Measurements from ENCODE around the gene LIMA1. TPM values are rescaled to one million over a fixed set of nuclear protein-coding genes. Genes with fewer than 3 reads are reported as not detected.
"Not testable (repeated sequence)": the region's sequence is repeated elsewhere in the genome, so short reads cannot be mapped to it uniquely, and the experiment has no call there.

Gene LIMA1
- total RNA-seq, 1 donor from 2014 or later, result 17.1 TPM

DNA sequence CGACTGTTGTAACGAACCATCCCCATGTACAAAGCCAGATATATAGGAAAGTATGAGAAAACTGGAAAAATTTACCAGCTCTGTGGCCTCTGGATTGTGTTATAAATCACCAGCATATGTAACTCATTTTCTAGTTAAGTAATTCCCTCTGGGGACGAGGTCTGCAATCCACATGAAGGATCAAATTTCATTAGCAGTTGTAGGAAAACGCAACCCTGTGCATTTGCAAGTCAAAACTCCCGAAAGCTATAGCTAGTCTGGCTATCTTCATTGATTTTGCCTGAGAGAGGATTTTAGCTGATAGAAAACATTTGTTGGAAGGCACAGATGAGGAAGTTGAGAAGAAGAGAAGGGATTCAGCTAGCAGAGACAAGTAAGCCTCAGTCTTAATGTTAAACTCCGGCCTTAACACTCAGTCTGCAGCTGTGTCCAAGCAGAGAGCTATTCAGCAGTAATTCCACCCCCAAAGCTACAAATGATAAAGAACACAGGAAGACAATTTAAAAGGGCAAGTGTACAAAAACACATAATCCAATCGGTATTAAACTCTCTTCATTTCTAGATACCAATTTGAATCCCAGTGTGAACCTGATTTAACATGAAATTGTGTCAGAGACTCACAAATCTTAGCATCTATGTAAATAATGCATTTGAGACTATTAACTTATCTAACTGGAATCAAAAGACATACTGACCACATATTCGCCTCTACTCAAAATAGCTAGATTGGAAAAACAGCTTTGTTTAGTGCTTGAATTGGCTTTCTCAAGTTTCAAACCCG is 61.9 kb downstream of the LIMA1 start:
- DNase-seq, result no peak
- TF ChIP-seq, protein P1, sequence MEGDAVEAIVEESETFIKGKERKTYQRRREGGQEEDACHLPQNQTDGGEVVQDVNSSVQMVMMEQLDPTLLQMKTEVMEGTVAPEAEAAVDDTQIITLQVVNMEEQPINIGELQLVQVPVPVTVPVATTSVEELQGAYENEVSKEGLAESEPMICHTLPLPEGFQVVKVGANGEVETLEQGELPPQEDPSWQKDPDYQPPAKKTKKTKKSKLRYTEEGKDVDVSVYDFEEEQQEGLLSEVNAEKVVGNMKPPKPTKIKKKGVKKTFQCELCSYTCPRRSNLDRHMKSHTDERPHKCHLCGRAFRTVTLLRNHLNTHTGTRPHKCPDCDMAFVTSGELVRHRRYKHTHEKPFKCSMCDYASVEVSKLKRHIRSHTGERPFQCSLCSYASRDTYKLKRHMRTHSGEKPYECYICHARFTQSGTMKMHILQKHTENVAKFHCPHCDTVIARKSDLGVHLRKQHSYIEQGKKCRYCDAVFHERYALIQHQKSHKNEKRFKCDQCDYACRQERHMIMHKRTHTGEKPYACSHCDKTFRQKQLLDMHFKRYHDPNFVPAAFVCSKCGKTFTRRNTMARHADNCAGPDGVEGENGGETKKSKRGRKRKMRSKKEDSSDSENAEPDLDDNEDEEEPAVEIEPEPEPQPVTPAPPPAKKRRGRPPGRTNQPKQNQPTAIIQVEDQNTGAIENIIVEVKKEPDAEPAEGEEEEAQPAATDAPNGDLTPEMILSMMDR (IDR thresholded peaks at IDR 0.05; ENCODE audit: borderline replicate concordance), result no peak
- peak overlapping the region; percentile 88 for H3K27ac ChIP-seq (replicated peaks)
- H3K36me3 ChIP-seq, result peaks cover 9% of the 10 kb centered on the region
- H3K4me1 ChIP-seq, result peaks cover 40% of the 10 kb centered on the region
- intact Hi-C loops (cut with micrococcal nuclease), result no loop called here
- H3K27me3 ChIP-seq (ENCODE audit: low read depth), result no peaks in the 10 kb centered on the region
- no peaks in the 10 kb centered on the region for H3K9me3 ChIP-seq (replicated peaks)
- peak overlapping the region; percentile 64 for H3K4me3 ChIP-seq

GRCh38 chr12:50220363-50220995 is 62.8 kb downstream of the LIMA1 start:
- intact Hi-C loops (cut with micrococcal nuclease), result no loop called here
- Histone ChIP-seq H3K36me3 (peaks cover 9% of the 10 kb centered on the region), H3K4me1 (peaks cover 40% of the 10 kb centered on the region), H3K4me3 (peak overlapping the region; percentile 64), H3K27ac (replicated peaks) (peak overlapping the region; percentile 88), H3K9me3 (replicated peaks) (no peaks in the 10 kb centered on the region), H3K27me3 (ENCODE audit: low read depth) (no peaks in the 10 kb centered on the region)
- DNase-seq, result no peak
- TF ChIP-seq, protein P1 (IDR thresholded peaks at IDR 0.05; ENCODE audit: borderline replicate concordance), result no peak

DNA sequence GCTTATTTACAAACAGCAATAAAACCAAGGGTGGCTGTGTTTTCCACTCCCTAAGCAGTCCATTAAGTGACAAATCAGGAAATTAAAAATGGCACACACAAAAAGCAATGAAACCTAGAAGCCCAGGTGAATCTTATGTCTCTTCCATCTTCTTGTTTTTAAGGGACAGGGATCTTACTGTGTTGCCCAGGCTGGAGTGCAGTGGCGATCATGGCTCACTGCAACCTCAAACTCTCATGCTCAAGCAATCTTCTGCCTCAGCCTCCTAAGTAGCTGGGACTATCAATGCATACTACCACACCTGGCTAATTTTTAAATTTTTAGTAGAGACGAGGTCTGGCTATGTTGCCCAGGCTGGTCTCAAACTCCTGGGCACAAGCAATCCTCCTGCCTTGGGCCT is 63.8 kb downstream of the LIMA1 start:
- TF ChIP-seq, protein P1 (IDR thresholded peaks at IDR 0.05; ENCODE audit: borderline replicate concordance), result no peak
- intact Hi-C loops (cut with micrococcal nuclease), result no loop called here
- peak overlapping the region; percentile 88 for H3K27ac ChIP-seq (replicated peaks)

DNA sequence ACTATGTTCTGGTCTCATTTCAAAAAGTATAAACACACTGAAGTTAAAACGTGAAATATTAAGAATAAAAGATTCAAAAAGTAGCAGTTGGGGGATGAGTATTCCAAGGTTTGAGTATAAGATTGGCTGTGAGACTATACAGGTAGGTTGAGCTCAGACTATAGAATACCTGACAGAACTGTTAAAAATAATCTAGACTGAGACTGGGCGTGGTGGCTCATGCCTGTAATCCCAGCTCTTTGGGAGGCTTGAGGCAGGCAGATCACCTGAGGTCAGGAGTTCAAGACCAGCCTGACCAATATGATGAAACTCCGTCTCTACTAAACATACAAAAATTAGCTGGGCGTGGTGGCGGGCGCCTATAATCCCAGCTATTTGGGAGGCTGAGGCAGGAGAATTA is 64.3 kb downstream of the LIMA1 start:
- DNase-seq; intact Hi-C loops (cut with micrococcal nuclease); H3K36me3 ChIP-seq; H3K4me3 ChIP-seq; H3K27ac ChIP-seq (replicated peaks); H3K9me3 ChIP-seq (replicated peaks); H3K27me3 ChIP-seq (ENCODE audit: low read depth): not testable (repeated sequence)
- H3K4me1 ChIP-seq, result peaks cover 40% of the 10 kb centered on the region

More for the DNA sequence above, 63.8 kb downstream of the LIMA1 start:
- peaks cover 40% of the 10 kb centered on the region for H3K4me1 ChIP-seq
- H3K4me3 ChIP-seq, result peak overlapping the region; percentile 64
- H3K36me3 ChIP-seq, result peaks cover 9% of the 10 kb centered on the region
- no peak for DNase-seq
- no peaks in the 10 kb centered on the region for H3K9me3 ChIP-seq (replicated peaks)
- H3K27me3 ChIP-seq (ENCODE audit: low read depth), result no peaks in the 10 kb centered on the region

DNA sequence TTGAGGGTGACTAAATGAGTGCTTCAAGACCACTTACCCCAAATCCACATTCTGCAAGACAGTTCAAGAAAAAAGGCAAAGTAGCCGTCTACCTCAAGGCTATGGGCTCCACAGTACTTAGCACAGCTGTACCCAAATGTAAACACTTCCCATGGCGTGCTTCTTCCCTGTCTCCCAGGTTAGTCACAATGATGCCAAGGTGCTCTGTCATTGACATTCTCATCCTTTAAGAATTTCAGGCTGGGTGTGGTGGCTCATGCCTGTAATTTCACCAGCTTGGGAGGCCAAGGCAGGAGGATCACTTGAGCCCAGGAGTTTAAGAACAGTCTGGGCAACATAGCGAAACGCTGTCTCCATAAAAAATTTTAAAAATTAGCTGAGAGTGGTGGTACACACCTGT is 64.9 kb downstream of the LIMA1 start:
- DNase-seq, result no peak
- peaks cover 40% of the 10 kb centered on the region for H3K4me1 ChIP-seq
- H3K4me3 ChIP-seq, result no peak overlapping the region
- TF ChIP-seq, protein P1 (IDR thresholded peaks at IDR 0.05; ENCODE audit: borderline replicate concordance), result no peak
- no peak overlapping the region for H3K27ac ChIP-seq (replicated peaks)
- no peaks in the 10 kb centered on the region for H3K27me3 ChIP-seq (ENCODE audit: low read depth)
- intact Hi-C loops (cut with micrococcal nuclease), result no loop called here
- peaks cover 9% of the 10 kb centered on the region for H3K36me3 ChIP-seq
- H3K9me3 ChIP-seq (replicated peaks), result no peaks in the 10 kb centered on the region

- TF ChIP-seq, protein P1 (IDR thresholded peaks at IDR 0.05; ENCODE audit: borderline replicate concordance), result no peak
- H3K4me3 ChIP-seq, result no peak overlapping the region
- intact Hi-C loops (cut with micrococcal nuclease), result no loop called here
- H3K4me1 ChIP-seq, result peaks cover 32% of the 10 kb centered on the region
- peaks cover 9% of the 10 kb centered on the region for H3K36me3 ChIP-seq
- no peak overlapping the region for H3K27ac ChIP-seq (replicated peaks)
- no peaks in the 10 kb centered on the region for H3K9me3 ChIP-seq (replicated peaks)
- DNase-seq, result no peak
- no peaks in the 10 kb centered on the region for H3K27me3 ChIP-seq (ENCODE audit: low read depth)
Observed at GRCh38 chr12:50217202-50217601, 66.1 kb downstream of the LIMA1 start.
